Esophagus muscularis mucosa (tissue), 3 donors: ENCODE data around the gene PSME4.
"Not testable (repeated sequence)": the region's sequence is repeated elsewhere in the genome, so short reads cannot be mapped to it uniquely, and the experiment has no call there.

ENCODE experiments used
- CTCF ChIP-seq, 3 experiments: fragments of 200-600 bp in 2 of 3; fragments of 450-650 bp in 1 of 3; sonication (generic) in 2 of 3; IDR thresholded peaks; one replicate each; pipeline ENCODE4 v1.5.1; 2017 to 2019; ENCODE audit warnings: antibody characterized with exemption in 3 of 3, mild to moderate bottlenecking in 2 of 3, moderate library complexity in 1 of 3
- POLR2AphosphoS5 ChIP-seq, 2 donors: sonication (generic); formaldehyde crosslinking; IDR thresholded peaks; one replicate each; pipeline ENCODE4 v1.6.1; 2017; ENCODE audit warnings: antibody characterized with exemption in 2 of 2

DNA sequence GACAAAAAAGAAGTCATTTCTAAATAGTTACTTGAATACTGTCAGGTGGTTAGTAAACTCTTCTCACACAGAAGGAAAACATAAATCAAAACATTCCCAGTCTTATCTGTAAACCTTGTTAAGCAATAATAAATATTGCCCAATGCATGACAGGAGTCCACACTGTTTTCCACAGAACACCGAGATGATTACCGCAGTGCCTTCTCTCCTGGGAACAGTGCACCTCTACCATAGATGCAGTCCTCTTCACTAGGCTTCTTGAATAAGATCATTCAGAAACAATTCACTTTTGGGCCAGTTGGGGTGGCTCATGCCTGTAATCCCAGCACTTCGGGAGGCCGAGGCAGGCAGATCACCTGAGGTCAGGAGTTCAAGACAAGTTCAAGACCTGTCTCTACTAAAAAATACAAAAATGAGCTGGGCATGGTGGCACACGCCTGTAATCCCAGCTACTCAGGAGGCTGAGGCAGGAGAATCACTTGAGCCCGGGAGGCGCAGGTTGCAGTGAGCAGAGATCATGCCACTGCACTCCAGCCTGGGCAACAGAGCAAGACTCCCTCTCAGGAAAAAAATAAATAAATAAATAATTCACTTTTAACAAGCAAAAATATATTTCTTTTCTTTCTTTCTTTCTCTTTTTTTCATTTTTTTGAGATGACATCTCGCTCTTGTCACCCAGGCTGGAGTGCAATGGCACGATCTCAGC, 119.6 kb downstream of the PSME4 start:
- TF ChIP-seq CTCF, POLR2AphosphoS5 (IDR thresholded peaks at IDR 0.05): not testable (repeated sequence)
